GM12873 (cell line): ENCODE data around the gene RBM20.

ENCODE experiments used
- TF ChIP-seq, protein P1 (sequence below): IDR thresholded peaks from 2 replicates; pipeline ENCODE4 v1.5.1; 2012; ENCODE audit warnings: low read depth, mild to moderate bottlenecking, moderate library complexity, low read length, control low read depth; ENCODE audit not compliant: insufficient read depth; ENCODE audit errors: missing control alignments

The RBM20 gene

DNA sequence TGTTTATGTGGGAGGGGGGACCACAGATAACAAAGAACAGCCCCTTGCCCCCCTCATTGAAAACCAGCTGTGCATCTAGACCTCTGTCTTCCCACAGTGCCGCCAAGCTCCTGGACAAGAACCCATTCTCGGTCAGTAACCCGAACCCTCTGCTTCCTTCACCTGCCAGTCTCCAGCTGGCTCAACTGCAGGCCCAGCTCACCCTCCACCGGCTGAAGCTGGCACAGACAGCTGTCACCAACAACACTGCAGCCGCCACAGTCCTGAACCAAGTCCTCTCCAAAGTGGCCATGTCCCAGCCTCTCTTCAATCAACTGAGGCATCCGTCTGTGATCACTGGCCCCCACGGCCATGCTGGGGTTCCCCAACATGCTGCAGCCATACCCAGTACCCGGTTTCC is 136.6 kb downstream of the RBM20 start:
- TF ChIP-seq, protein P1, sequence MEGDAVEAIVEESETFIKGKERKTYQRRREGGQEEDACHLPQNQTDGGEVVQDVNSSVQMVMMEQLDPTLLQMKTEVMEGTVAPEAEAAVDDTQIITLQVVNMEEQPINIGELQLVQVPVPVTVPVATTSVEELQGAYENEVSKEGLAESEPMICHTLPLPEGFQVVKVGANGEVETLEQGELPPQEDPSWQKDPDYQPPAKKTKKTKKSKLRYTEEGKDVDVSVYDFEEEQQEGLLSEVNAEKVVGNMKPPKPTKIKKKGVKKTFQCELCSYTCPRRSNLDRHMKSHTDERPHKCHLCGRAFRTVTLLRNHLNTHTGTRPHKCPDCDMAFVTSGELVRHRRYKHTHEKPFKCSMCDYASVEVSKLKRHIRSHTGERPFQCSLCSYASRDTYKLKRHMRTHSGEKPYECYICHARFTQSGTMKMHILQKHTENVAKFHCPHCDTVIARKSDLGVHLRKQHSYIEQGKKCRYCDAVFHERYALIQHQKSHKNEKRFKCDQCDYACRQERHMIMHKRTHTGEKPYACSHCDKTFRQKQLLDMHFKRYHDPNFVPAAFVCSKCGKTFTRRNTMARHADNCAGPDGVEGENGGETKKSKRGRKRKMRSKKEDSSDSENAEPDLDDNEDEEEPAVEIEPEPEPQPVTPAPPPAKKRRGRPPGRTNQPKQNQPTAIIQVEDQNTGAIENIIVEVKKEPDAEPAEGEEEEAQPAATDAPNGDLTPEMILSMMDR: no peak

DNA sequence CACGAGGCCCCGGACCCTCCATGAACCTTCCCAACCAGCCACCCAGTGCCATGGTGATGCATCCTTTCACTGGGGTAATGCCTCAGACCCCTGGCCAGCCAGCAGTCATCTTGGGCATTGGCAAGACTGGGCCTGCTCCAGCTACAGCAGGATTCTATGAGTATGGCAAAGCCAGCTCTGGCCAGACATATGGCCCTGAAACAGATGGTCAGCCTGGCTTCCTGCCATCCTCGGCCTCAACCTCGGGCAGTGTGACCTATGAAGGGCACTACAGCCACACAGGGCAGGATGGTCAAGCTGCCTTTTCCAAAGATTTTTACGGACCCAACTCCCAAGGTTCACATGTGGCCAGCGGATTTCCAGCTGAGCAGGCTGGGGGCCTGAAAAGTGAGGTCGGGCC is 137.0 kb downstream of the RBM20 start:
- TF ChIP-seq, protein P1: no peak

DNA sequence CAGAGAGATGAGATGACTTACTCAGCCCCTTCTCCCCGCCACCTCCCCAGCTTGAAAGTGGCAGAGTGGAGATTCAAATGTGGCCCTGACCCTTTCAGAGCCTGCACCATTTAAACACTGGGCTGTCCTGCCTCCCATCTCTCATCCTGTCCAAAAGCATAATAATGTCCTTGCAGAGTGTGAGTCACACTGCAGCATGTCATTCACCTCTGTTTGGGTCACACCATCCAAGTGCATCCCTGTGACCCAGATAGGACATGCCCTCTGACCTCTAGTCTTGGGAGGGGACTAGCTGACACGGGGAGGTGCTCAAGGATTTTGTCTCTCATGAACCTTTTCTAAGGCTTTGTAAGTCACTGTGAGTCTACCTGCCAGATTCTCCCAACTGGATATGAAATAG is 138.5 kb downstream of the RBM20 start:
- TF ChIP-seq, protein P1: no peak

DNA sequence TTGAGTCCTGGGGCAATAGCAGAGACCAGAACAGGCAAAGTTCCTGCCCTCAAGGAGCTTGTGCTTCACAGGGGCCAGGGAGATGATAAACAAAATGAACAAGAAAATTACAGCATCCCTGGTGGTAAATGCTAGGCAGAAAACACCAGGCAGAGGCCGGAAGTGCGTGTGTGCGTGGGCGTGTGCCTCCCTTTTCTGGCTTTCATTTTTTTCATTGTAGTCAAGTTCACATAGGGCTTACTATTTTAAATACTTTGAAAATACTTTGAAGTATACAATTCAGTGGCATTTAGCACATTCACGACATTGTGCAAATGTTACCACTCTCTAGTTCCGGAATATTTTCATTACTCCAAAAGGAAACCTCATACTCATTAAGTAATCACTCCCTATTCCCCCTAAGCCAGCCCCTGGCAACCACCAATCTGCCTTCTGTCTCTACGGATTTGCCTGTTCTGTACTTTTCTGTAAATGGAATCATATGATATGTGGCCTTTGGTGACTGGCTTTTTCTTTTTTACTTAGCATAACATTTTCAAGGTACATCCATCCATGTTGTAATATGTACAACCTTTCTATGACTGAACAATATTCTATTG is 139.5 kb downstream of the RBM20 start:
- TF ChIP-seq, protein P1: no peak

DNA sequence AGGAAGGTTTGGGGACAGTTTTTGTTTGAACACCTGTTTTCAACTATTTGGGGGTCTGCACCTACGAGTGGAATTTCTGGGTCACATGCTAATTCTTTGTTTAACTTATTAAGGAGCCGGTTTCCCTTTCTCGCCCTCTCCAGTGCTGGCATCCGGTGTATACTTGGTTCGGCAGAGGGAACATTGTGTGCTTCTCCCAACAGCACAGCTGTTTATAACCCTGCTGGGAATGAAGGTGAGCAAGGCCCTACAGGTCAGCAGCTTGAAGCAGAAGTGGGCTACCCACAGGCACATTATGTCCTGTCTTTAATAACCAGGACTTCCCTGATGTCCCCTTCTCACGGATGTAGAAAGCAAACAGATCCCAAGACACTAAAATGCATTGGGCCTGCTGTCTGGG is 140.1 kb downstream of the RBM20 start:
- TF ChIP-seq, protein P1: no peak

DNA sequence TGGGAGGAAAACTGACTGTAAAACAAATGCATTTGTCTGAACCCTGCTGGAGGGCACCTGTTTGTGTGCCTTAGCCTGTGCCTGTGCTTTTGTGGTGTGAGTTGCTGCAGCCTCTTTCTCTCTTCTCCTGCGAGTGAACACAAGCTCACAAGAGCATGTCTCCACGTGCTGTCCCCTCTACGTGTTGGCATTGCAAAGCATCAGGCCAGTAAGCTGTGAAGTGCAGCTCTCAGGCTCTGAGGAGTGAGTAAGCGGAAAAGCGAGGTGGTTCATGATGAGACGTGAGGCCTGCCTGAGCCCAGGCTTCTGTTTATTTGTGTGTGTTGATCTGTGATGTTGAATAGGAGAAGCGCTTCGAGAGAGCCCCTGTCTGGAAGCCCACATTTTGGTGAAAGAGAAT is 142.0 kb downstream of the RBM20 start:
- TF ChIP-seq, protein P1: no peak

DNA sequence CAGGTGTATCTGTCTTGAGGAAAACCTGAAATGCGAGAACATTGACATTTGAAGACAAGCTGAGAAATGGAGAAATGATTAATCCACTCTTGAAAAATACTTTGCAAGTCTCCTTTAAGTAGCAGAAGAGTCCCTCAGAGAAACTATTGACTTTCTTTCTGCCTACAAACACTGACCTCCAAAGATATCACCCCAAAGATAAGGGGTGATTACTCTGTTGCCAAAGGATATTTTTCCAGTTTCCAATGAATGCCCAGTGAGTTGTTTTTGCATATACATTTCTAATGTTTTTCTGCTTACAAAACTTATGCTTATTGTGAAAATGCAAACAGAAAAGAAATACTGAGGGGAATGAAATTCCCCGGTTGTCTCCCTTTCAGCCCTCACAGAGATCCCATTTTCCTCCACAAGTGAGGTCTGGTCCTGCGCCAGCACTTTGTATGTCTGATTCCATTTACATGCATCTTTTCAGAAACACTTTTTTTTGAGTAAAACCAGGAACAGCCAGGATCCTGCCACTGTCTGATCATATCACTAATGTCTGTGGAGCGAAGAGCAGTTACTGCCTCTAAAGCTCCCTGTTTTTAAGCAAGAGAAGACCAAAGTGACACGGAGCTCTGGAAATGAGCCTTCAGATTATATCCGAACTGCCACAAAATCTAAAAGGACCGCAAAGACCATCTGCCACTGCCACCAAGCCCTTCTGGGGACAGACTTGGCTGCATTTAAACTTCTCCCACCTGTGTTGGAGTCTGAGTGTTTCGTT is 144.7 kb downstream of the RBM20 start:
- TF ChIP-seq, protein P1: no peak
